Natural killer cell (primary cell): ENCODE measurements around the gene NAP1L4. TPM values are rescaled to one million over a fixed set of nuclear protein-coding genes. Genes with fewer than 3 reads are reported as not detected.

Experiments
- ATAC-seq, 3 donors: fragments of 150-1000 bp in 2 of 3; fragments of 200-7000 bp in 1 of 3; cut with Tn5 transposase; 1 replicate in 1 of 3; 2 replicates in 2 of 3; pipeline ENCODE4 v1.10.0; 2021; ENCODE audit warnings: mild to moderate bottlenecking in 2 of 3, moderate library complexity in 2 of 3
- DNase-seq, 2 donors: peaks; one replicate each; pipeline versions ENCODE4 v3.0.0 to v3.0.0-alpha.2; 2013 to 2021; ENCODE audit warnings: mixed read lengths in 1 of 2
- H3K27ac ChIP-seq: one replicate; pipeline ENCODE4 v1.5.1; 2013; ENCODE audit warnings: mild to moderate bottlenecking, low read length
- H3K27me3 ChIP-seq: one replicate; pipeline ENCODE4 v1.6.1; 2013; ENCODE audit warnings: low read length; ENCODE audit not compliant: control insufficient read depth, insufficient read depth
- H3K36me3 ChIP-seq: one replicate; pipeline ENCODE4 v1.6.1; 2013; ENCODE audit warnings: low read length; ENCODE audit not compliant: control insufficient read depth, insufficient read depth
- H3K4me1 ChIP-seq: one replicate; pipeline ENCODE4 v1.6.1; 2013; ENCODE audit warnings: low read length; ENCODE audit not compliant: control insufficient read depth, insufficient read depth
- H3K4me3 ChIP-seq: one replicate; pipeline ENCODE4 v1.5.1; 2013; ENCODE audit warnings: low read length
- H3K9me3 ChIP-seq: one replicate; pipeline ENCODE4 v1.6.1; 2013; ENCODE audit warnings: low read length; ENCODE audit not compliant: control insufficient read depth, insufficient read depth
- H3K27ac Mint-ChIP-seq, 2 donors: one replicate each; pipeline ENCODE4 v1.8.0; 2022; ENCODE audit warnings: mild to moderate bottlenecking in 2 of 2, mixed read lengths in 2 of 2, moderate library complexity in 1 of 2
- H3K27me3 Mint-ChIP-seq, 2 donors: one replicate each; pipeline ENCODE4 v1.8.0; 2022; ENCODE audit warnings: low read depth in 2 of 2, mixed read lengths in 2 of 2
- H3K36me3 Mint-ChIP-seq: one replicate; pipeline ENCODE4 v1.8.0; 2022; ENCODE audit warnings: mixed read lengths
- H3K4me1 Mint-ChIP-seq, 2 donors: one replicate each; pipeline ENCODE4 v1.8.0; 2022; ENCODE audit warnings: mixed read lengths in 2 of 2
- H3K4me3 Mint-ChIP-seq: one replicate; pipeline ENCODE4 v1.8.0; 2022; ENCODE audit warnings: mild to moderate bottlenecking, moderate library complexity, mixed read lengths
- H3K9me3 Mint-ChIP-seq, 2 donors: one replicate each; pipeline ENCODE4 v1.8.0; 2022; ENCODE audit warnings: mixed read lengths in 2 of 2
- CTCF ChIP-seq: fragments of 200-600 bp; IDR thresholded peaks from one replicate; pipeline ENCODE4 v1.8.0; 2022; ENCODE audit warnings: antibody characterized with exemption
- WGBS: methylation state at CpG from one replicate; pipeline ENCODE4 v1.1.7; 2013; ENCODE audit warnings: missing lambda C conversion rate; ENCODE audit not compliant: insufficient coverage; 5-methylcytosine and 5-hydroxymethylcytosine counted together
- intact Hi-C: fragments of 100-400 bp; cut with micrococcal nuclease; formaldehyde crosslinking; loops from one replicate; pipeline ENCODE4 v1.14.2; 2022
- total RNA-seq, 4 donors: library from RNA; stranded (reverse); fragments of 120-200 nt in 1 of 4; gene quantifications; one replicate each; pipeline versions ENCODE4 v1.2.3 to v1.2.4, GENCODE V29; 2013 to 2022

Gene NAP1L4
- total RNA-seq, 3 donors from 2014 or later (not counting 1 experiment from before 2014, with no cell fraction given) = 219 to 244 (median 237) TPM

DNA sequence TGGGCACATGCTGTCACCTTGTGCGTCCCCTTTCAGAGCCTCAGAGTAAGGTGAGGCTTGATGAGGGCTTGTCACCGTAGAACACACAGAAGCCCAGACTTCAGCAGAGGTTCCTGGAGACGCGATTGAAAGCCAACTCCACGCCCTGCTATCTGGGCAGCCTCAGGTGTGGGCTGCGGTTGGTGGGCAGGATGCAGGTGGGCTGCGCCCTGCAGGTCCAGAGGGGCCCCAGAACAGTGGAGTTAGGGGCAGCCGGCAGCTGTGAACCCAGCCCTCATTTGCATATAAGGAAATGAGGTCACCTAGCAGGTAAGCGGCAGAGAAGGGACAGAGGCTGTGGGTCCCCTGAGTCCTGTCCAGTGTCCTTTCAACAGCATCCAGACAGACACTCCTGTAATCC, 78.4 kb downstream of the NAP1L4 start:
- intact Hi-C loops = no loop called here
- no peaks in the 10 kb centered on the region for H3K36me3 Mint-ChIP-seq
- DNase-seq = no peak
- H3K27ac Mint-ChIP-seq = peak overlapping the region in 1 of 2 donors; percentile 42
- H3K4me1 Mint-ChIP-seq = peaks cover 10 to 21% of the 10 kb centered on the region in 2 donors
- no peaks in the 10 kb centered on the region for H3K36me3 ChIP-seq
- H3K27ac ChIP-seq = no peak overlapping the region
- no peak overlapping the region for H3K4me3 ChIP-seq
- H3K9me3 ChIP-seq = no peaks in the 10 kb centered on the region
- peak in 1 of 3 donors; percentile 27 for ATAC-seq
- H3K4me3 Mint-ChIP-seq = no peak overlapping the region
- no peaks in the 10 kb centered on the region for H3K27me3 ChIP-seq
- H3K27me3 Mint-ChIP-seq = no peaks in the 10 kb centered on the region
- TF ChIP-seq CTCF = no peak
- H3K4me1 ChIP-seq = peaks cover 16% of the 10 kb centered on the region
- WGBS = 33% methylated on average over 9 of the region's 9 CpGs
- no peaks in the 10 kb centered on the region for H3K9me3 Mint-ChIP-seq

GRCh38 chr11:2913019-2913431, 79.1 kb downstream of the NAP1L4 start:
- H3K36me3 ChIP-seq = no peaks in the 10 kb centered on the region
- intact Hi-C loops = no loop called here
- DNase-seq (no peak), ATAC-seq (no peak)
- no peaks in the 10 kb centered on the region for H3K27me3 ChIP-seq
- Mint-ChIP-seq H3K9me3 (no peaks in the 10 kb centered on the region), H3K4me3 (no peak overlapping the region), H3K4me1 (peaks cover 10 to 21% of the 10 kb centered on the region in 2 donors), H3K36me3 (no peaks in the 10 kb centered on the region), H3K27ac (no peak overlapping the region), H3K27me3 (no peaks in the 10 kb centered on the region)
- H3K27ac ChIP-seq = no peak overlapping the region
- TF ChIP-seq CTCF = no peak
- H3K4me3 ChIP-seq = no peak overlapping the region
- peaks cover 16% of the 10 kb centered on the region for H3K4me1 ChIP-seq
- no peaks in the 10 kb centered on the region for H3K9me3 ChIP-seq
- 76% methylated on average over 13 of the region's 13 CpGs for WGBS

- intact Hi-C loops = no loop called here
- 69% methylated on average over 5 of the region's 5 CpGs for WGBS
- Histone ChIP-seq H3K36me3 (no peaks in the 10 kb centered on the region), H3K9me3 (no peaks in the 10 kb centered on the region), H3K4me1 (peaks cover 16% of the 10 kb centered on the region), H3K27me3 (no peaks in the 10 kb centered on the region), H3K27ac (no peak overlapping the region), H3K4me3 (no peak overlapping the region)
- DNase-seq = no peak
- Mint-ChIP-seq H3K27me3 (no peaks in the 10 kb centered on the region), H3K27ac (no peak overlapping the region), H3K4me1 (peaks cover 10 to 21% of the 10 kb centered on the region in 2 donors), H3K36me3 (no peaks in the 10 kb centered on the region), H3K4me3 (no peak overlapping the region), H3K9me3 (no peaks in the 10 kb centered on the region)
- ATAC-seq = peak in 1 of 3 donors; percentile 48
- TF ChIP-seq CTCF = no peak
Observed at GRCh38 chr11:2912498-2912897, 79.6 kb downstream of the NAP1L4 start.

DNA sequence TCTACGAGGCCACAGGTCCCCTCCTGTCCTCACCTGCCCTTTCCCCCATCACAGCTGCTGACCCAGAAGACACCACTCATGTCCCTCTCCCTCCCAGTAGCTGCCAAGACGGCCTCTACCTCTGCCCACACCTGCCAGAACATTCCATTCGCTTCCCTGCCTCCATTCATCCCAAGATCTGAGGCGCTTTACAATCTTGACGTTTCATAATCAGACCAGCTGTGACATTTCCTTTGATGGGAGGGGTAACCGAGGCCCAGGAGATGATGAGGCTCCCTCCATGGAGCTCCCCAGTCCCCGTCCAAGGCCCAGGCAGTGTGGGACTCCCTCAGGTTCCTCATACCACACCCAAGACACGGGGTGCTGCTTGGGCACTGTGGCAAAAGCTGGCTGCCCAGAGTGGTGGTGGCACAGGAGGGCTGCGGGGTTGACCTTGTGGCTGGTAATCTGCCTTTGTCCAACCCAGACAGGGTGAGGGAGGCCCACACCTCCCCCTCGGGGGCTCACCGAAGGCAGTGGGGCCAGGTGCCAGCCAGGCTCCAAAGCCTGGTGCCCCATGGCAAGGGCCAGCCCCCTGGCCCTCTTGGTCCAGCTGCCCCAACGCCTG, 80.2 kb downstream of the NAP1L4 start:
- peaks cover 10 to 21% of the 10 kb centered on the region in 2 donors for H3K4me1 Mint-ChIP-seq
- no peak overlapping the region for H3K4me3 ChIP-seq
- no peaks in the 10 kb centered on the region for H3K9me3 Mint-ChIP-seq
- peaks cover 16% of the 10 kb centered on the region for H3K4me1 ChIP-seq
- H3K27me3 Mint-ChIP-seq = no peaks in the 10 kb centered on the region
- DNase-seq = no peak
- H3K36me3 ChIP-seq = no peaks in the 10 kb centered on the region
- no peaks in the 10 kb centered on the region for H3K36me3 Mint-ChIP-seq
- intact Hi-C loops = no loop called here
- H3K27ac ChIP-seq = no peak overlapping the region
- no peak for TF ChIP-seq CTCF
- no peak overlapping the region for H3K4me3 Mint-ChIP-seq
- ATAC-seq = no peak
- 80% methylated on average over 12 of the region's 12 CpGs for WGBS
- no peaks in the 10 kb centered on the region for H3K9me3 ChIP-seq
- no peaks in the 10 kb centered on the region for H3K27me3 ChIP-seq
- no peak overlapping the region for H3K27ac Mint-ChIP-seq
